MM.1S (cell line): ENCODE data around the gene H6PD.

Experiments used
- CTCF ChIP-seq: fragments of 300-600 bp; sonication (generic); IDR thresholded peaks from 2 replicates; pipeline ENCODE4 v1.5.1; 2016; ENCODE audit warnings: antibody characterized with exemption, low read length, mixed read lengths
- EZH2 ChIP-seq: fragments of 300-600 bp; sonication (generic); optimal IDR thresholded peaks from 2 replicates; pipeline ENCODE3; 2017; ENCODE audit warnings: low read depth, mild to moderate bottlenecking, antibody characterized with exemption, low read length, mixed read lengths
- EZH2phosphoT487 ChIP-seq: fragments of 300-600 bp; sonication (generic); IDR thresholded peaks from 2 replicates; pipeline ENCODE4 v1.6.1; 2018; ENCODE audit warnings: antibody characterized with exemption, low read length

DNA sequence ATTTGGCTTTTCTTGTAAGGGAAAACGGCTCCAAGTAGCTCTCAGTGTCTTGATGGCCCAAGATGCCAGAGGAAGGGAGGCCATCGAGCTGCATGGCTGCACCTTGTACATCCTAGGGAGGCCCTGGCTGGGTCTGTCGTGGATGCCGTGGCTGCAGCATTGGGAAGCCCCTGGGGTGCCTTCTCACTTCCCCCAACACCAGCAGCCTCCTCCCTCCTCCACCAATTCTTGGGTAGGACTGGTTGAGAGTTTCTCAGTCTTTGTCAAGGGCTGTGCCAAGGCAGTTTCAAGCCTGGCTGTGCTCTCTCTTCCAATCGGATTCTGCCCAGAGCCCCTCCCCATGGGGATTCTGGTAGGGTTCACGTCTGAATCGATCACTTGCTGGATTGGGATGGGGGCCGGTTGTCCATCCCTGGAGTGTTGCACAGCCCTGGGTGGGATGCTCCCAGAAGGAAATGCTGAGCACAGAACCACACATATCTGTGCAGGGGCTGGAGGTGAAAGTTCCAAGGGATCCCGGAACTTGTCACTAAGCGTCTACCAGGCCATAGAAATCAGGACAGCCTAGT, 44.1 kb downstream of the H6PD start:
- TF ChIP-seq CTCF (no peak), EZH2phosphoT487 (no peak), EZH2 (no peak)
